Measurements from ENCODE around the gene NEURL3.

DNA sequence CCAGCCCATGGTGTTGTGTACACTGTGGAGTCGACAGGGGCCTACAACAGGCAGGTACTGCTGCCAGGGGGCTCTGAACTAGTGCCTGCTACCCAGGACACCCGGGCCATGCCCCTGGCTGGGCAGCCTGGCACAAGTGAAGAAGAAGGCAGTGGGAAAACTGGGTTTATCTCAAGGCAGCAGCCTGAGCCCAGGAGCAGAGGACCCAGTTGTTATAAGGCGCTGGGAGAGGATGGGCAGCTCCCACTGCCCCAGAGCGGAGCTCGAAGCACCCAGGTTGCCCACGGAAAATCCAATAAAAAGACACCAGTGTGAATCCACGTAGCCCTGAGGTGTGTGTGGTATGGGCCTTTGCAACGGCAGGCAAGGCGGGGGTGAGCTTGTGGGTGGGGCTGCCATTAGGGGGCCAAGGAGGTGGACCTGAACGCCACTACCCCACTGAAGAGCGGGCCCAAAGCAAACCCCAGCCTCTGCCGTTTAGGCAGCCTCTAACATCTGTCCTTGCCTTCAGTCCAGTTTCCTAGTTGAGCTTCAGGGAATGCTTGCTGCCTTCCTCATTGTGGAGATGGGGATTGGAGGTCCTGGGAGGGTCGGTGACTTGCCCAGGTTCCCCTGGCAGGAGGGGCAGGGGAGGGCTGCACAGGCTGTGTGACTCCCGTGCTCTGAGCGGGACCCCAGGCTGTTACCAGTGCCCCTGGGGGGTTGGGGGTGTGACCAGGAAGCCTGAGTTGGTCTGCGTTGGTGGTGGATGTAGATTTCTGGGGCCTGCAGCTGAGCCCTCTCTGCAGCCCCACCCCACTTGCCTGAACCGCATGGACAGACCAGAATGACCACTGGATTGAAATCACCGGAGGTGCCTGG lies 47.4 kb upstream of the NEURL3 start:
- TF ChIP-seq, protein P1, sequence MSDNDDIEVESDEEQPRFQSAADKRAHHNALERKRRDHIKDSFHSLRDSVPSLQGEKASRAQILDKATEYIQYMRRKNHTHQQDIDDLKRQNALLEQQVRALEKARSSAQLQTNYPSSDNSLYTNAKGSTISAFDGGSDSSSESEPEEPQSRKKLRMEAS (CRISPR knock-in tag; IDR thresholded peaks at IDR 0.05) = no peak
- TF ChIP-seq, protein P2, sequence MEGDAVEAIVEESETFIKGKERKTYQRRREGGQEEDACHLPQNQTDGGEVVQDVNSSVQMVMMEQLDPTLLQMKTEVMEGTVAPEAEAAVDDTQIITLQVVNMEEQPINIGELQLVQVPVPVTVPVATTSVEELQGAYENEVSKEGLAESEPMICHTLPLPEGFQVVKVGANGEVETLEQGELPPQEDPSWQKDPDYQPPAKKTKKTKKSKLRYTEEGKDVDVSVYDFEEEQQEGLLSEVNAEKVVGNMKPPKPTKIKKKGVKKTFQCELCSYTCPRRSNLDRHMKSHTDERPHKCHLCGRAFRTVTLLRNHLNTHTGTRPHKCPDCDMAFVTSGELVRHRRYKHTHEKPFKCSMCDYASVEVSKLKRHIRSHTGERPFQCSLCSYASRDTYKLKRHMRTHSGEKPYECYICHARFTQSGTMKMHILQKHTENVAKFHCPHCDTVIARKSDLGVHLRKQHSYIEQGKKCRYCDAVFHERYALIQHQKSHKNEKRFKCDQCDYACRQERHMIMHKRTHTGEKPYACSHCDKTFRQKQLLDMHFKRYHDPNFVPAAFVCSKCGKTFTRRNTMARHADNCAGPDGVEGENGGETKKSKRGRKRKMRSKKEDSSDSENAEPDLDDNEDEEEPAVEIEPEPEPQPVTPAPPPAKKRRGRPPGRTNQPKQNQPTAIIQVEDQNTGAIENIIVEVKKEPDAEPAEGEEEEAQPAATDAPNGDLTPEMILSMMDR (IDR thresholded peaks at IDR 0.05 in 2 of 3, conservative IDR thresholded peaks at IDR 0.05 in 1 of 3; ENCODE audit: insufficient read depth in 2 of 3, low read depth in 1 of 3, low read length in 3 of 3) = no peak
- TF ChIP-seq NR2C2 (CRISPR knock-in tag; IDR thresholded peaks at IDR 0.05) (no peak), NR2C2 (tag; IDR thresholded peaks at IDR 0.05) (no peak), SMARCB1 (IDR thresholded peaks at IDR 0.05; ENCODE audit: insufficient read length, low read depth) (no peak), SIN3A (IDR thresholded peaks at IDR 0.05; ENCODE audit: borderline replicate concordance in 2 of 2, control insufficient read depth in 1 of 2, low read depth in 2 of 2, low read length in 2 of 2) (no peak), ZNF583 (CRISPR knock-in tag; IDR thresholded peaks at IDR 0.05) (no peak)
- TF ChIP-seq, protein P3, sequence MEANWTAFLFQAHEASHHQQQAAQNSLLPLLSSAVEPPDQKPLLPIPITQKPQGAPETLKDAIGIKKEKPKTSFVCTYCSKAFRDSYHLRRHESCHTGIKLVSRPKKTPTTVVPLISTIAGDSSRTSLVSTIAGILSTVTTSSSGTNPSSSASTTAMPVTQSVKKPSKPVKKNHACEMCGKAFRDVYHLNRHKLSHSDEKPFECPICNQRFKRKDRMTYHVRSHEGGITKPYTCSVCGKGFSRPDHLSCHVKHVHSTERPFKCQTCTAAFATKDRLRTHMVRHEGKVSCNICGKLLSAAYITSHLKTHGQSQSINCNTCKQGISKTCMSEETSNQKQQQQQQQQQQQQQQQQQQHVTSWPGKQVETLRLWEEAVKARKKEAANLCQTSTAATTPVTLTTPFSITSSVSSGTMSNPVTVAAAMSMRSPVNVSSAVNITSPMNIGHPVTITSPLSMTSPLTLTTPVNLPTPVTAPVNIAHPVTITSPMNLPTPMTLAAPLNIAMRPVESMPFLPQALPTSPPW (CRISPR knock-in tag; IDR thresholded peaks at IDR 0.05) = no peak

Data from K562 (cell line).